ENCODE results near the gene CHRND. TPM values are rescaled to one million over a fixed set of nuclear protein-coding genes. Genes with fewer than 3 reads are reported as not detected.
A peak's percentile ranks its signal among the peaks of the same experiment; 100 is the strongest.

CHRND gene
- total RNA-seq, 1 donor from 2014 or later, result not detected

DNA sequence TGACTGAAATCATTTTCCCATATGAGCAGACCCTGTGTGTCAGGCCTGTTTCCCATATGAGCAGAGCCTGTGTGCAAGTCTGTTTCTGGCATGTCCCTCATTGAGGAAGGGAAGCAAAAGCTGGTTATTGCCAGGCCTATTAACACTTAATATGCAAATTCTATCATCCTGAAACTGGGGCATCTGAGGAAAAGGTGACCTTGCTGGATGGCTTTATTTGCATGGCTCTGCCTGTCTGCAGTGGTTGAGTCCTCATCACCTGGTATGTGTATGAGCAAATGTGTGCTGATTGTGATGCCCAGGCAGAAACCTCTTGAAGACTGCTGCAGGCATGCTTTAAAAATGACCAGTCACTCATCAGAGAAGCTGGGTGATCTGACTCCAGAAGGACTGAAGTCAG is 55.8 kb downstream of the CHRND start:
- no peak for DNase-seq (ENCODE audit: missing footprints)
- intact Hi-C loops (cut with DNase I), result no loop called here
- ATAC-seq, result peak; percentile 6

DNA sequence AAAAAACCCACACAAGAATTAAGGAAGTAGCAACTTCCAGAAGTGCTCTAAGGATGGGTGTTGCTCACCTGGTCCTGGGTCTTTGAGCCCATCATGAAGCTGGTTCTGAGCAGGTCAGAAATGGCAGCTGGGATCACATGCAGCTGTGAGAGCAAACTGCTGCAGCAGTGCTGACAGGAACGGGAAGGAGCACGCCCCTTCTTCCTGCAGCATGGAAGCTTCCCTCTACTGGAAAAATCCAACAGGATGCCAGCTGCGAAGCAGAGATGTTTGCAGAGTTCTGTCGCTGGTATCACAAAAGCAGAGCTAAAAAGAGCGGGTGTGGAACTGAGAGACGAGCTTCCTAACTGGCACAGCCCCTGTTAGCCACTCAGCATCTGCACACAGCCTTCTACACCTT is 58.3 kb downstream of the CHRND start:
- DNase-seq (ENCODE audit: missing footprints), result no peak
- no peak for ATAC-seq
- intact Hi-C loops (cut with DNase I), result no loop called here

Other genes starting within 250 kb of the CHRND start
- not detected for gene ALPP, start 147.4 kb upstream of the CHRND start, total RNA-seq
- not detected for gene ALPG, start 119.3 kb upstream of the CHRND start, total RNA-seq
- not detected for gene ALPI, start 70.0 kb upstream of the CHRND start, total RNA-seq
- not detected for gene ECEL1, start 38.3 kb upstream of the CHRND start, total RNA-seq
- 0.11 TPM for gene PRSS56, start 5.8 kb upstream of the CHRND start, total RNA-seq
- gene CHRNG, start 13.5 kb downstream of the CHRND start, total RNA-seq, result not detected
- 2.0 TPM for gene TIGD1, start 24.4 kb downstream of the CHRND start, total RNA-seq
- gene EIF4E2, start 24.5 kb downstream of the CHRND start, total RNA-seq, result 39.0 TPM
- 26.3 TPM for gene EFHD1, start 107.4 kb downstream of the CHRND start, total RNA-seq
- 57.2 TPM for gene GIGYF2, start 171.2 kb downstream of the CHRND start, total RNA-seq

Data from Right ventricle myocardium inferior (tissue), 1 donor.